ENCODE results near the gene RAN. TPM values are rescaled to one million over a fixed set of nuclear protein-coding genes. Genes with fewer than 3 reads are reported as not detected.
"Not testable (repeated sequence)": the region's sequence is repeated elsewhere in the genome, so short reads cannot be mapped to it uniquely, and the experiment has no call there.

Gene RAN
- total and polyA plus RNA-seq, 3 donors from 2014 or later, result 289 to 966 (median 304) TPM

GRCh38 chr12:130860311-130860710 lies 11.6 kb upstream of the RAN start:
- intact Hi-C loops (cut with DNase I; ENCODE audit: low total_unique reads), result no loop called here
- WGBS, 2 donors, result 89 to 93% methylated on average over 9 of the region's 9 CpGs
- H3K36me3 ChIP-seq (ENCODE audit: low read depth, missing control alignments), result no peaks in the 10 kb centered on the region
- H3K27me3 ChIP-seq, result no peaks in the 10 kb centered on the region
- no peaks in the 10 kb centered on the region for H3K4me1 ChIP-seq
- H3K27ac ChIP-seq, result no peak overlapping the region
- H3K4me3 ChIP-seq, result no peak overlapping the region
- TF ChIP-seq, protein P1, sequence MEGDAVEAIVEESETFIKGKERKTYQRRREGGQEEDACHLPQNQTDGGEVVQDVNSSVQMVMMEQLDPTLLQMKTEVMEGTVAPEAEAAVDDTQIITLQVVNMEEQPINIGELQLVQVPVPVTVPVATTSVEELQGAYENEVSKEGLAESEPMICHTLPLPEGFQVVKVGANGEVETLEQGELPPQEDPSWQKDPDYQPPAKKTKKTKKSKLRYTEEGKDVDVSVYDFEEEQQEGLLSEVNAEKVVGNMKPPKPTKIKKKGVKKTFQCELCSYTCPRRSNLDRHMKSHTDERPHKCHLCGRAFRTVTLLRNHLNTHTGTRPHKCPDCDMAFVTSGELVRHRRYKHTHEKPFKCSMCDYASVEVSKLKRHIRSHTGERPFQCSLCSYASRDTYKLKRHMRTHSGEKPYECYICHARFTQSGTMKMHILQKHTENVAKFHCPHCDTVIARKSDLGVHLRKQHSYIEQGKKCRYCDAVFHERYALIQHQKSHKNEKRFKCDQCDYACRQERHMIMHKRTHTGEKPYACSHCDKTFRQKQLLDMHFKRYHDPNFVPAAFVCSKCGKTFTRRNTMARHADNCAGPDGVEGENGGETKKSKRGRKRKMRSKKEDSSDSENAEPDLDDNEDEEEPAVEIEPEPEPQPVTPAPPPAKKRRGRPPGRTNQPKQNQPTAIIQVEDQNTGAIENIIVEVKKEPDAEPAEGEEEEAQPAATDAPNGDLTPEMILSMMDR (IDR thresholded peaks at IDR 0.05), result no peak
- TF ChIP-seq POLR2A (IDR thresholded peaks at IDR 0.05), result no peak
- no peaks in the 10 kb centered on the region for H3K9me3 ChIP-seq
- DNase-seq, result no peak

- no peak for DNase-seq
- Histone ChIP-seq H3K4me3 (no peak overlapping the region), H3K27ac (no peak overlapping the region), H3K4me1 (no peaks in the 10 kb centered on the region), H3K9me3 (no peaks in the 10 kb centered on the region), H3K27me3 (no peaks in the 10 kb centered on the region), H3K36me3 (ENCODE audit: low read depth, missing control alignments) (no peaks in the 10 kb centered on the region)
- TF ChIP-seq POLR2A (IDR thresholded peaks at IDR 0.05), result no peak
- WGBS, 2 donors, result 91% methylated on average over 4 of the region's 4 CpGs
- intact Hi-C loops (cut with DNase I; ENCODE audit: low total_unique reads), result no loop called here
Observed at GRCh38 chr12:130862161-130862560, 9.7 kb upstream of the RAN start.

DNA sequence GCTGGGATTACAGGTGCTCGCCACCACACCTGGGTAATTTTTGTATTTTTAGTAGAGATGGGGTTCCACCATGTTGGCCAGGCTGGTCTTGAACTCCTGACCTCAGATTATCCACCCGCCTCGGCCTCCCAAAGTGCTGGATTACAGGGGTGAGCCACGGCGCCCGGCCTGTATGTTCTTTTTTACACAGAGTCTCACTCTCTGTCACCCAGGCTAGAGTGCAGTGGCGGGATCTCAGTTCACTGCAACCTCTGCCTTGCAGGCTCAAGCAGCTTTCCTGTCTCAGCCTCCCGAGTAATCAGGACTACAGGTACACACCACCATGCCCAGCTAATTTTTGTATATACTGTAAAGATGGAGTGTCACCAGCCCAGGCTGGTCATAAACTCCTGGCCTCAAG lies 9.1 kb upstream of the RAN start:
- H3K4me3 ChIP-seq; H3K4me1 ChIP-seq; intact Hi-C loops (cut with DNase I; ENCODE audit: low total_unique reads); H3K27me3 ChIP-seq; H3K27ac ChIP-seq; H3K9me3 ChIP-seq; H3K36me3 ChIP-seq (ENCODE audit: low read depth, missing control alignments); DNase-seq: not testable (repeated sequence)
- WGBS, 2 donors, result 92 to 94% methylated on average over 8 of the region's 8 CpGs

DNA sequence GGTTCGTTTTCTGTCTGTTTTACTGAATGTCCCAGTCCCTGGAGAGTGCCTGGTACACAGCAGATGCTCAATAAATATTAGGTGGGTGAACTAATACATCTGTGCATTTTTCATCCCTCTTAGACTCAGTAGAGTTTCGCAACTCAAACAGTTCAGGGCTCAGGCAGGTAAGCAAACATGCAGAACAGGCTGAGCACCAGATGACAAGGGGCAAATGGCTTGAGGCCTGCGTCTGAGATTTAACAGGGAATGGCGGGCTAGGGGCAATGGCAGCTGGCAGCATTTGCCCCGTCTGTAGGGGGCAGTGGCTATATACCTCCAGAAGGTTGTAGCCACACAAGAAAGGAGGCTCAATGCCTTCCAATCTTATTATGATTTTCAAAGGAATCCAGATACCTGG lies 8.6 kb upstream of the RAN start:
- 88 to 91% methylated on average over 5 of the region's 5 CpGs for WGBS, 2 donors
- H3K9me3 ChIP-seq, result no peaks in the 10 kb centered on the region
- intact Hi-C loops (cut with DNase I; ENCODE audit: low total_unique reads), result no loop called here
- DNase-seq, result no peak
- H3K27ac ChIP-seq, result no peak overlapping the region
- no peaks in the 10 kb centered on the region for H3K36me3 ChIP-seq (ENCODE audit: low read depth, missing control alignments)
- TF ChIP-seq, protein P1 (IDR thresholded peaks at IDR 0.05), result no peak
- TF ChIP-seq POLR2A (IDR thresholded peaks at IDR 0.05), result no peak
- H3K4me1 ChIP-seq, result no peaks in the 10 kb centered on the region
- H3K4me3 ChIP-seq, result no peak overlapping the region
- H3K27me3 ChIP-seq, result no peaks in the 10 kb centered on the region

DNA sequence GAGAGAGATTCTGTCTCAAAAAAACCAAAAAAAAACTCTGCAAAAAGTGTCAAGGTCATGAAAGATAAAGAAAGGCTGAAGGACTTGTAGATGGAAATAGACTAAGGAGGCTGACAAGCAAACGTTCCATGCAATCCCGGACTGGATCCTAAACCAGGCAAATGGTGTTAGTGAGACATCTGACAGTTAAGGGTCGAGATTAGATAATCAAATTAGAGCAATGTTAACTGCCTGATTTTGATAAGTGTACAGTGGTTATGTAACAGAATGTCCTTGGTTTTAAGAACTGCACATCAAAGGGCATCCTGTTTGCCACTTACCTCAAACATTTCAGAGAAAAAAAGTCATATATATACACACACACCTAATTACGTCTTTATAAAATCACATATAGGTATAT lies 3.5 kb upstream of the RAN start:
- Histone ChIP-seq H3K9me3 (no peaks in the 10 kb centered on the region), H3K4me1 (peaks cover 1% of the 10 kb centered on the region), H3K4me3 (no peak overlapping the region), H3K36me3 (ENCODE audit: low read depth, missing control alignments) (no peaks in the 10 kb centered on the region), H3K27me3 (no peaks in the 10 kb centered on the region), H3K27ac (no peak overlapping the region)
- 47 to 61% methylated on average over 4 of the region's 4 CpGs for WGBS, 2 donors
- TF ChIP-seq, protein P1 (IDR thresholded peaks at IDR 0.05), result no peak
- TF ChIP-seq POLR2A (IDR thresholded peaks at IDR 0.05), result no peak
- DNase-seq, result no peak
- intact Hi-C loops (cut with DNase I; ENCODE audit: low total_unique reads), result no loop called here

DNA sequence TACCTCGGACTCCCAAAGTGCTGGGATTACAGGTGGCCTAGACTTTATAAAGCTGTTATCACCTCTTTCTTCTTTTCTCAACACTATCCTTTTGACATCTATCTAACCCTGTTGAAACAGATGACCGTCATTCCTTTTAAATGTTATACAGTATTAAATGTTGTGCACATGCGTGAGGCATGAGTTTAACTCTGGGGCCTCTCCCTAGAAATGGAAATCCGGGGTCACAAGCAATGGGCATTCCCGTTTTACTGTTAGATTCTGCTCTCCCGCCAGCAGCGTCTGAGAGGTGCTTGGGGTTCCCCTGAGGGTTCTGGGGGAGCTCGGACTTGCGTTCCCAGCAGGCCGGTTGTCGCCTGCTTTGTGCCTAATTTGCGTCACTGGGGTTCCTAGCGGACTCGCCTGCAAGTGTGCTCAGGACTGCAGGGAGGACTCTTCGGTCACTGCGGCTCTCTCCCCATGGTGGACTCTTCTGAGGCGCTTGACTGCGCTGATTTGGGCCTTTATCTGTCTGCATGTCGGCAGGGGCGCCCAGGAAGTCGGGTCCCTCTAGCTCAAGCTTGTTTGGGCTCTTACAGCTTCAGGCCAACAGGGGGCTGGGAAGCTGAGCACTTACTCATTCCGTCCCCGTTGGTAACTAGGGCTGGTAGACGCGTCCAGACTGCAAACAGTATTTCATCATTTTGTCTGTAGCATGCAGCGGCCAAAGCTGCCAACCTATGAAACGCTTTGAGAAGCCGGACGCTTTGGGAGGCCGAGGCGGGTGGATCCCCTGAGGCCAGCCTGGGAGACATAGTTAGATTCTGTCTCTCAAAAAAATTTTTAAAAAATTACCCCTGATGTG lies 1.2 kb upstream of the RAN start:
- DNase-seq, result peak; percentile 51
- WGBS, 2 donors, result 21 to 52% methylated on average over 11 to 31 of the region's 31 CpGs
- no peak for TF ChIP-seq POLR2A (IDR thresholded peaks at IDR 0.05)
- TF ChIP-seq, protein P1 (IDR thresholded peaks at IDR 0.05), result peak in 1 of 3 experiments; percentile 36
- H3K36me3 ChIP-seq (ENCODE audit: low read depth, missing control alignments), result no peaks in the 10 kb centered on the region
- H3K9me3 ChIP-seq, result no peaks in the 10 kb centered on the region
- peak overlapping the region; percentile 86 to 96 for H3K27ac ChIP-seq
- intact Hi-C loops (cut with DNase I; ENCODE audit: low total_unique reads), result no loop called here
- peaks cover 9% of the 10 kb centered on the region for H3K4me1 ChIP-seq
- H3K27me3 ChIP-seq, result no peaks in the 10 kb centered on the region
- H3K4me3 ChIP-seq, result peak overlapping the region; percentile 58 to 95

Data from testis (tissue), 3 donors.